IMR-90 (cell line): Measurements from ENCODE around the gene GSG1L. TPM values are rescaled to one million over a fixed set of nuclear protein-coding genes. Genes with fewer than 3 reads are reported as not detected.

Experiments used
- ATAC-seq: fragments of 200-7000 bp; cut with Tn5 transposase; 2 replicates; pipeline ENCODE4 v1.9.1; 2020; ENCODE audit warnings: low read depth, mild to moderate bottlenecking, moderate library complexity
- BruUV-seq: library from RNA; stranded (reverse); fragments of 400-500 nt; replicated peaks from 2 replicates; lab custom pipeline; 2021; lab: Mats Ljungman, UMichigan
- CTCF ChIA-PET: fragments of 300-600 bp; formaldehyde crosslinking; extraction: SDS; loops from one replicate; lab custom pipeline; 2021; ENCODE audit warnings: antibody characterized with exemption; lab: Yijun Ruan, JAX
- POLR2A ChIA-PET: fragments of 300-600 bp; sonication (Branson Sonifier 250); formaldehyde crosslinking; loops from one replicate; lab custom pipeline; 2022; ENCODE audit warnings: antibody characterized with exemption; ENCODE audit not compliant: unreplicated experiment; lab: Charles Lee
- DNase-seq: peaks from one replicate; pipeline ENCODE4 v3.0.0; 2013
- H2AFZ ChIP-seq: replicated peaks from 2 replicates; pipeline ENCODE3; 2013; ENCODE audit warnings: low read length, mild to moderate bottlenecking; ENCODE audit not compliant: poor library complexity
- H2AK5ac ChIP-seq: 2 replicates; pipeline ENCODE4 v1.6.1; 2013; ENCODE audit warnings: low read depth, low read length, inconsistent platforms
- H2AK9ac ChIP-seq: replicated peaks from 2 replicates; pipeline ENCODE3; 2013; ENCODE audit warnings: mild to moderate bottlenecking, low read depth, low read length, moderate library complexity; ENCODE audit not compliant: poor library complexity
- H2BK120ac ChIP-seq: 2 replicates; pipeline ENCODE4 v1.6.1; 2013; ENCODE audit warnings: low read depth, low read length, inconsistent platforms
- H2BK15ac ChIP-seq: 3 replicates; pipeline ENCODE4 v1.6.1; 2013; ENCODE audit warnings: low read depth, low read length, inconsistent platforms
- H2BK20ac ChIP-seq: 2 replicates; pipeline ENCODE4 v1.6.1; 2013; ENCODE audit warnings: low read depth, mild to moderate bottlenecking, inconsistent platforms, low read length, moderate library complexity
- H2BK5ac ChIP-seq: 2 replicates; pipeline ENCODE4 v1.6.1; 2013; ENCODE audit warnings: mild to moderate bottlenecking, low read depth, low read length, inconsistent platforms; ENCODE audit not compliant: poor library complexity, severe bottlenecking
- H3K14ac ChIP-seq: replicated peaks from 2 replicates; pipeline ENCODE4 v1.6.1; 2013; ENCODE audit warnings: low read depth, low read length, inconsistent platforms
- H3K18ac ChIP-seq: 2 replicates; pipeline ENCODE4 v1.6.1; 2013; ENCODE audit warnings: low read depth, low read length, control low read depth
- H3K23ac ChIP-seq: 2 replicates; pipeline ENCODE4 v1.6.1; 2013; ENCODE audit warnings: low read depth, low read length, inconsistent platforms
- H3K27ac ChIP-seq: 2 replicates; pipeline ENCODE4 v1.5.1; 2013; ENCODE audit warnings: mild to moderate bottlenecking, control low read depth, low read length; ENCODE audit not compliant: insufficient read depth
- H3K27me3 ChIP-seq: 2 replicates; pipeline ENCODE4 v1.6.1; 2013; ENCODE audit warnings: low read length; ENCODE audit not compliant: control insufficient read depth, insufficient read depth
- H3K36me3 ChIP-seq: 2 replicates; pipeline ENCODE4 v1.6.1; 2013; ENCODE audit warnings: low read length, mixed read lengths; ENCODE audit not compliant: control insufficient read depth, insufficient read depth
- H3K4ac ChIP-seq: 2 replicates; pipeline ENCODE4 v1.6.1; 2013; ENCODE audit warnings: low read depth, low read length, inconsistent platforms
- H3K4me1 ChIP-seq: 2 replicates; pipeline ENCODE4 v1.6.1; 2013; ENCODE audit warnings: low read length, mixed read lengths; ENCODE audit not compliant: control insufficient read depth, insufficient read depth
- H3K4me2 ChIP-seq: 2 replicates; pipeline ENCODE4 v1.6.1; 2013; ENCODE audit warnings: low read depth, mild to moderate bottlenecking, control low read depth, low read length, moderate library complexity
- H3K4me3 ChIP-seq: 2 replicates; pipeline ENCODE4 v1.5.1; 2013; ENCODE audit warnings: low read depth, mild to moderate bottlenecking, control low read depth, low read length, moderate library complexity; ENCODE audit not compliant: insufficient read depth
- H3K56ac ChIP-seq: 2 replicates; pipeline ENCODE4 v1.6.1; 2013; ENCODE audit warnings: low read length, inconsistent platforms; ENCODE audit not compliant: insufficient read depth; ENCODE audit errors: extremely low read depth
- H3K79me1 ChIP-seq, 2 experiments: 2 replicates each; pipeline ENCODE4 v1.6.1; 2013; ENCODE audit warnings: low read length in 2 of 2, inconsistent platforms in 1 of 2, low read depth in 1 of 2
- H3K9ac ChIP-seq: 2 replicates; pipeline ENCODE4 v1.6.1; 2013; ENCODE audit warnings: low read depth, low read length, control low read depth
- H3K9me1 ChIP-seq: 2 replicates; pipeline ENCODE4 v1.6.1; 2013; ENCODE audit warnings: low read length, inconsistent platforms; ENCODE audit not compliant: insufficient read depth
- H3K9me3 ChIP-seq: 2 replicates; pipeline ENCODE4 v1.6.1; 2013; ENCODE audit warnings: low read length; ENCODE audit not compliant: control insufficient read depth, insufficient read depth
- H4K20me1 ChIP-seq: 2 replicates; pipeline ENCODE4 v1.6.1; 2013; ENCODE audit warnings: low read length, inconsistent platforms; ENCODE audit not compliant: insufficient read depth
- H4K5ac ChIP-seq: 2 replicates; pipeline ENCODE4 v1.6.1; 2013; ENCODE audit warnings: mild to moderate bottlenecking, low read depth, low read length, control low read depth
- H4K8ac ChIP-seq, 2 experiments: 2 replicates each; pipeline ENCODE4 v1.6.1; 2013; ENCODE audit warnings: low read depth in 2 of 2, low read length in 2 of 2, control low read depth in 1 of 2, inconsistent platforms in 1 of 2
- H4K91ac ChIP-seq: 2 replicates; pipeline ENCODE4 v1.6.1; 2013; ENCODE audit warnings: low read depth, low read length, inconsistent platforms; ENCODE audit not compliant: insufficient read depth
- BHLHE40 ChIP-seq: fragments of 150-350 bp; IDR thresholded peaks from 2 replicates; pipeline ENCODE4 v1.6.1; 2016; ENCODE audit warnings: mild to moderate bottlenecking, low read depth, low read length
- CEBPB ChIP-seq: IDR thresholded peaks from 2 replicates; pipeline ENCODE4 v1.6.1; 2012; ENCODE audit warnings: low read depth, low read length, improper control_type of control experiment
- CHD1 ChIP-seq: IDR thresholded peaks from 2 replicates; pipeline ENCODE4 v1.6.1; 2012; ENCODE audit warnings: low read depth, low read length, improper control_type of control experiment
- CTCF ChIP-seq: conservative IDR thresholded peaks from 2 replicates; pipeline ENCODE4 v1.5.1; 2012; ENCODE audit warnings: mild to moderate bottlenecking, low read depth, low read length, improper control_type of control experiment
- ELK1 ChIP-seq: fragments of 150-350 bp; IDR thresholded peaks from 2 replicates; pipeline ENCODE4 v1.6.1; 2016; ENCODE audit warnings: low read depth, mild to moderate bottlenecking, low read length, moderate library complexity, borderline replicate concordance
- FOS ChIP-seq: fragments of 150-350 bp; IDR thresholded peaks from 2 replicates; pipeline ENCODE4 v1.6.1; 2016; ENCODE audit warnings: low read depth, low read length
- MAFK ChIP-seq: IDR thresholded peaks from 2 replicates; pipeline ENCODE4 v1.6.1; 2012; ENCODE audit warnings: low read depth, low read length, improper control_type of control experiment
- MAZ ChIP-seq: IDR thresholded peaks from 2 replicates; pipeline ENCODE4 v1.6.1; 2012; ENCODE audit warnings: low read depth, mild to moderate bottlenecking, low read length, improper control_type of control experiment, moderate library complexity, borderline replicate concordance
- MXI1 ChIP-seq: IDR thresholded peaks from 2 replicates; pipeline ENCODE4 v1.6.1; 2012; ENCODE audit warnings: low read depth, mild to moderate bottlenecking, low read length, moderate library complexity, borderline replicate concordance
- NFE2L2 ChIP-seq: fragments of 150-350 bp; IDR thresholded peaks from 2 replicates; pipeline ENCODE4 v1.6.1; 2016; ENCODE audit warnings: low read depth, mild to moderate bottlenecking, low read length
- POLR2A ChIP-seq: IDR thresholded peaks from 2 replicates; pipeline ENCODE4 v1.6.1; 2012; ENCODE audit warnings: mild to moderate bottlenecking, low read depth, low read length
- RAD21 ChIP-seq: IDR thresholded peaks from 2 replicates; pipeline ENCODE4 v1.6.1; 2012; ENCODE audit warnings: low read length, improper control_type of control experiment
- RCOR1 ChIP-seq: IDR thresholded peaks from 2 replicates; pipeline ENCODE4 v1.6.1; 2012; ENCODE audit warnings: mild to moderate bottlenecking, low read length, improper control_type of control experiment; ENCODE audit not compliant: insufficient replicate concordance
- RFX5 ChIP-seq: IDR thresholded peaks from 2 replicates; pipeline ENCODE4 v1.8.0; 2012; ENCODE audit warnings: low read depth, mild to moderate bottlenecking, low read length, moderate library complexity
- SMC3 ChIP-seq: fragments of 150-350 bp; IDR thresholded peaks from 2 replicates; pipeline ENCODE4 v1.6.1; 2016; ENCODE audit warnings: low read depth, mild to moderate bottlenecking, antibody characterized with exemption, low read length, moderate library complexity
- USF2 ChIP-seq: fragments of 150-350 bp; IDR thresholded peaks from 2 replicates; pipeline ENCODE4 v1.6.1; 2017; ENCODE audit warnings: mild to moderate bottlenecking, antibody characterized with exemption, low read length, low read depth
- WGBS, 2 experiments: methylation state at CpG; one replicate each; pipeline versions ENCODE4 v1.1.5 to v1.1.7; 2013; ENCODE audit warnings: missing lambda C conversion rate in 2 of 2; ENCODE audit not compliant: insufficient read length in 1 of 2; ENCODE audit errors: extremely low coverage in 2 of 2; 5-methylcytosine and 5-hydroxymethylcytosine counted together
- dilution Hi-C: fragments of 300-500 bp; cut with HindIII; formaldehyde crosslinking; loops from one replicate; pipeline ENCODE4 v1.14.3; 2018; ENCODE audit warnings: low sequenced_read_pairs; ENCODE audit not compliant: unreplicated experiment
- in situ Hi-C: fragments of 300-500 bp; cut with MboI; formaldehyde crosslinking; loops from 3 replicates; pipeline ENCODE4 v1.14.3; 2019; ENCODE audit warnings: low sequenced_read_pairs, inconsistent platforms, mixed read lengths
- intact Hi-C: fragments of 100-400 bp; cut with micrococcal nuclease; formaldehyde crosslinking; loops from 2 replicates; pipeline ENCODE4 v1.10.0; 2022
- polyA plus RNA-seq, 3 experiments: library from polyadenylated mRNA; depleted of rRNA; stranded (reverse); fragments of >200 nt; gene quantifications; 2 replicates each; pipeline ENCODE4 v1.2.3, GENCODE V29; 2012; ENCODE audit warnings: low replicate concordance in 1 of 3
- total RNA-seq: library from RNA; depleted of rRNA; stranded (reverse); fragments of >200 nt; gene quantifications from 2 replicates; pipeline ENCODE4 v1.2.3, GENCODE V29; 2012

The GSG1L gene
- total and polyA plus RNA-seq, 2 of the 4 experiments (the other 2 are of a cell fraction), result not detected

- Histone ChIP-seq H3K18ac (no peak overlapping the region), H3K14ac (no peak overlapping the region), H4K20me1 (no peaks in the 10 kb centered on the region), H3K9ac (no peak overlapping the region), H3K9me1 (no peaks in the 10 kb centered on the region), H3K56ac (no peak overlapping the region), H3K9me3 (no peaks in the 10 kb centered on the region), H2BK5ac (no peak overlapping the region), H3K27me3 (peaks cover 7% of the 10 kb centered on the region), H3K27ac (no peak overlapping the region), H2BK120ac (no peak overlapping the region), H3K36me3 (no peaks in the 10 kb centered on the region), H3K4me3 (no peak overlapping the region), H4K91ac (no peak overlapping the region), H2AK9ac (no peak overlapping the region), H3K4me2 (no peak overlapping the region), H4K5ac (no peak overlapping the region), H3K23ac (no peak overlapping the region), H2BK15ac (no peak overlapping the region), H4K8ac (no peak overlapping the region), H2AFZ (no peak overlapping the region), H3K79me1 (no peaks in the 10 kb centered on the region), H2BK20ac (no peak overlapping the region), H3K4ac (no peak overlapping the region), H3K4me1 (0 out of 2 replicates have a peak, but pooled peaks cover 2% of the 10 kb centered on the region), H2AK5ac (no peak overlapping the region)
- BruUV-seq, result no TSS peak
- ATAC-seq (peak; percentile 65), DNase-seq (peak; percentile 27)
- POLR2A ChIA-PET, result no interaction called here
- intact Hi-C loops (no loop called here), in situ Hi-C loops (no loop called here), dilution Hi-C loops (no loop called here)
- CTCF ChIA-PET, result no interaction called here
- 58% methylated on average over 4 of the region's 8 CpGs; no CpG with 5 or more reads in 1 of the 2 experiments for WGBS, 2 experiments
- no peak for TF ChIP-seq CEBPB
- no peak for TF ChIP-seq MAZ
- no peak for TF ChIP-seq RFX5
- no peak for TF ChIP-seq FOS
- no peak for TF ChIP-seq MAFK
- TF ChIP-seq MXI1, result no peak
- no peak for TF ChIP-seq SMC3
- TF ChIP-seq RAD21, result no peak
- TF ChIP-seq ELK1, result no peak
- no peak for TF ChIP-seq RCOR1
- no peak for TF ChIP-seq POLR2A
- no peak for TF ChIP-seq USF2
- no peak for TF ChIP-seq CHD1
- no peak for TF ChIP-seq NFE2L2
- no peak for TF ChIP-seq CTCF
- TF ChIP-seq BHLHE40, result no peak
Observed at GRCh38 chr16:28042811-28043210, 20.7 kb downstream of the GSG1L start.
